Left lung (tissue), 10 donors: ENCODE data around the gene CCDC170. TPM values are rescaled to one million over a fixed set of nuclear protein-coding genes. Genes with fewer than 3 reads are reported as not detected.

Experiments
- ATAC-seq: fragments of 200-7000 bp; cut with Tn5 transposase; one replicate; pipeline ENCODE4 v1.9.1; 2020; ENCODE audit warnings: moderate library complexity
- DNase-seq, 4 donors: peaks; one replicate each; pipeline ENCODE4 v3.0.0-alpha.2; 2013 to 2020
- H3K27ac ChIP-seq, 2 donors: fragments of 200-600 bp; sonication (generic) in 1 of 2; one replicate each; pipeline versions ENCODE4 v1.5.0 to v1.8.0; 2020 to 2021
- H3K27me3 ChIP-seq, 2 donors: fragments of 200-600 bp; sonication (generic) in 1 of 2; one replicate each; pipeline versions ENCODE4 v1.5.0 to v1.8.0; 2020 to 2021
- H3K36me3 ChIP-seq, 2 donors: fragments of 200-600 bp; sonication (generic) in 1 of 2; one replicate each; pipeline versions ENCODE4 v1.5.0 to v1.8.0; 2020 to 2021
- H3K4me1 ChIP-seq, 2 donors: fragments of 200-600 bp; one replicate each; pipeline ENCODE4 v1.8.0; 2021
- H3K4me3 ChIP-seq, 2 donors: fragments of 200-600 bp; sonication (generic) in 1 of 2; one replicate each; pipeline versions ENCODE4 v1.5.0 to v1.8.0; 2020 to 2021; ENCODE audit warnings: mild to moderate bottlenecking in 1 of 2
- H3K9me3 ChIP-seq, 2 donors: fragments of 200-600 bp; sonication (generic) in 1 of 2; one replicate each; pipeline versions ENCODE4 v1.5.0 to v1.8.0; 2020 to 2021
- intact Hi-C, 2 donors: fragments of 100-400 bp; cut with DNase I; formaldehyde crosslinking; loops; one replicate each; pipeline versions ENCODE4 v1.11.2 to v1.14.2; 2022
- polyA plus RNA-seq, 6 donors: library from polyadenylated mRNA; unstranded; fragments of 120-200 nt; gene quantifications; one replicate each; pipeline ENCODE4 v1.2.1, GENCODE V29; 2013; ENCODE audit not compliant: insufficient read length in 6 of 6
- total RNA-seq, 2 donors: library from RNA; stranded (reverse); fragmentation: NEBNext Ultra II Directional; extraction: Animal tissue kit (Norgen Biotek cat#: 25700); gene quantifications; one replicate each; pipeline ENCODE4 v1.2.1, GENCODE V29; 2021
- TF ChIP-seq, protein P1 (sequence below), 2 donors: fragments of 200-600 bp; sonication (generic) in 1 of 2; IDR thresholded peaks; one replicate each; pipeline versions ENCODE4 v1.5.0 to v1.8.0; 2021; ENCODE audit warnings: antibody characterized with exemption in 2 of 2
- donor health status: DM: no; HTN: yes; CAD: no.
- donor health status: DM: no; HTN: no; CAD: no.

Gene CCDC170
- total and polyA plus RNA-seq, 8 donors, result 1.3 to 8.2 (median 4.4) TPM

DNA sequence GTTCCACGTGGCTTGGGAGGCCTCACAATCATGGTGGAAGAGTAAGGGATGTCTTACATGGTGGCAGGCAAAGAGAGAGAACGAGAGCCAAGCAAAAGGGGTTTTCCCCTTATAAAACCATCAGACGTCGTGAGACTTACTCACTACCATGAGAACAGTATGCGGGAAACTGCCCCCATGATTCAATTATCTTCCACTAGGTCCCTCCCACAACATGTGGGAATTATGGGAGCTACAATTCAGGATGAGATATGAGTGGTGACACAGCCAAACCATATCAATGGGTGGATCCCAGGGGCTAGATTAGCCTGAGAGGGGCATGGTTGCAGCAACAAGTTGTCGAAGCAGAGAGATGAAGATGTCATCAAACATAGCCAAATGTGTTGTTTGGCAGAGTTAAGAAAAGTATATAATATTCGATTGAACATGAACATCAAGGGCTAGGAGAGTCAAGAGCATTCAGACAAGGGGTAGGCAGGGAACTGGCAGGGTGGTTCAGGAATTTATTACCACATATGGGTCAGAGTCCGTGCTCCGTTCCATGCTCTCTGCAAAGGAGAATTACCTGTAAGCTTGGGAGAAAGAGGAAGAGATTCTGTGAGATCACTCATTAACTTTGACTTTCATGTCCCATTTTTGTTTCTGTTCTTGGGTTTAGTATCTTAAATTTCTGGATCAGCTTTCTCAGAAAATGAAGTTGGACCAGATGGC, 98.8 kb downstream of the CCDC170 start:
- Histone ChIP-seq H3K27me3 (no peaks in the 10 kb centered on the region), H3K36me3 (no peaks in the 10 kb centered on the region), H3K4me1 (no peaks in the 10 kb centered on the region), H3K9me3 (peaks cover 0 to 18% of the 10 kb centered on the region in 2 donors), H3K4me3 (no peak overlapping the region), H3K27ac (no peak overlapping the region)
- ATAC-seq (no peak), DNase-seq (no peak)
- TF ChIP-seq, protein P1, sequence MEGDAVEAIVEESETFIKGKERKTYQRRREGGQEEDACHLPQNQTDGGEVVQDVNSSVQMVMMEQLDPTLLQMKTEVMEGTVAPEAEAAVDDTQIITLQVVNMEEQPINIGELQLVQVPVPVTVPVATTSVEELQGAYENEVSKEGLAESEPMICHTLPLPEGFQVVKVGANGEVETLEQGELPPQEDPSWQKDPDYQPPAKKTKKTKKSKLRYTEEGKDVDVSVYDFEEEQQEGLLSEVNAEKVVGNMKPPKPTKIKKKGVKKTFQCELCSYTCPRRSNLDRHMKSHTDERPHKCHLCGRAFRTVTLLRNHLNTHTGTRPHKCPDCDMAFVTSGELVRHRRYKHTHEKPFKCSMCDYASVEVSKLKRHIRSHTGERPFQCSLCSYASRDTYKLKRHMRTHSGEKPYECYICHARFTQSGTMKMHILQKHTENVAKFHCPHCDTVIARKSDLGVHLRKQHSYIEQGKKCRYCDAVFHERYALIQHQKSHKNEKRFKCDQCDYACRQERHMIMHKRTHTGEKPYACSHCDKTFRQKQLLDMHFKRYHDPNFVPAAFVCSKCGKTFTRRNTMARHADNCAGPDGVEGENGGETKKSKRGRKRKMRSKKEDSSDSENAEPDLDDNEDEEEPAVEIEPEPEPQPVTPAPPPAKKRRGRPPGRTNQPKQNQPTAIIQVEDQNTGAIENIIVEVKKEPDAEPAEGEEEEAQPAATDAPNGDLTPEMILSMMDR (IDR thresholded peaks at IDR 0.05), result no peak
- intact Hi-C loops, result no loop called here

DNA sequence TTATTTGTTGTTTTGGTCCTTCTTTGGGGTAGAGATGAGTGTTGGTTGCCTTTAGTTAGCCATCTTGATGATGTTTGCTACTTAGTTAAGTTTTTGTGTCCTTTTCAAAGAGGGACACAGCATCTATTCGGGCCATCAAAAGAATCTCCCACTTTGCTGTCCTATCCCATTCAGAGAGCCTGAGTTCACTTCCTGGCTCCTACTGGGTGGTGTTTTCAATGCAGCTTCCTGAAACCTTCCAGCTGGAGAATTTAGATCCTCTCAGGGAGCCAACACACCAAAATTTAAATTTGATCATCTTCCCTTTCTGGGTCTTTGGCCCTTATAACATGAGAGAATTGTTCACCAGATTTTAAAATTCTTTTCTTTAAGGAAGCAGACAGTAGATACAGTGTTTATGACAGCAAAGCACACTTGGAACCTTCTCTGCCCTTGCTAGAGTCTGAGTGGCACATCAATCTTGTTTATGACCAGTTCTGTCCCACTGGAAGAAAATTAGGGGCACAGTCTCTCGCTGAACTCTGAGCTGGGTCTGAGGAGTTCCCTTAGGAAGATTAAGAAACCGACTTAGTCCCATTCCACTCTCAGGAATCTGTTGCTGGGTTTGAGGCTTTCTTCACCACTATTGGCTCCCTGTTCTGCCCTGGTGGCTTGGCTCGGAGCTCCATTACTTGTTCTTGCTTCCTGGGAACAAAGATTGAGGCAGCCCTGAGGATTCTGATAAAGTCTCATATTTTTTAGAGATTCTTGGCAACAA, 115.5 kb downstream of the CCDC170 start:
- no peak overlapping the region for H3K4me3 ChIP-seq
- DNase-seq (no peak), ATAC-seq (peak; percentile 52)
- no peaks in the 10 kb centered on the region for H3K27me3 ChIP-seq
- intact Hi-C loops, result no loop called here
- H3K27ac ChIP-seq, result peak overlapping the region in 1 of 2 donors; percentile 40
- no peaks in the 10 kb centered on the region for H3K4me1 ChIP-seq
- no peaks in the 10 kb centered on the region for H3K9me3 ChIP-seq
- no peaks in the 10 kb centered on the region for H3K36me3 ChIP-seq
- TF ChIP-seq, protein P1 (IDR thresholded peaks at IDR 0.05), result no peak

DNA sequence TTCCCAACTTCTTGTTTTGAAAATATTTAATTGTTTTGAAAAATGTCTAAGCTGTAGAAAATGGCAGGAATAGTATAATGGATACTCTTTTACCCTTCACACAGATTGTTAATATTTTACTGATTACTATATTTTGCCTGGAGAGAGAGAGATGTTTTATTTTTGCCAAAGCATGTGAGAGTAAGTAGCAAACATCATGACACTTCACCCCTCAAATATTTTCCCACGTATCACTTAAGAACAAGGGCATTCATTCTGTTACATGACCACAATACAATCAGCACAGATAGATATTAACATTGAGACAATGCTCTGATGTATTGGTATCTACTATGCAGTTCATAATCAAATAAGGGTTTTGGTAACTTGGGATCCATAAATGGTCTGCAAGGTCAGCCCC, 116.5 kb downstream of the CCDC170 start:
- intact Hi-C loops, result no loop called here
- Histone ChIP-seq H3K27ac (no peak overlapping the region), H3K9me3 (no peaks in the 10 kb centered on the region), H3K27me3 (no peaks in the 10 kb centered on the region), H3K36me3 (no peaks in the 10 kb centered on the region), H3K4me1 (no peaks in the 10 kb centered on the region), H3K4me3 (no peak overlapping the region)
- ATAC-seq, result no peak
- TF ChIP-seq, protein P1 (IDR thresholded peaks at IDR 0.05), result no peak
- DNase-seq, result no peak

DNA sequence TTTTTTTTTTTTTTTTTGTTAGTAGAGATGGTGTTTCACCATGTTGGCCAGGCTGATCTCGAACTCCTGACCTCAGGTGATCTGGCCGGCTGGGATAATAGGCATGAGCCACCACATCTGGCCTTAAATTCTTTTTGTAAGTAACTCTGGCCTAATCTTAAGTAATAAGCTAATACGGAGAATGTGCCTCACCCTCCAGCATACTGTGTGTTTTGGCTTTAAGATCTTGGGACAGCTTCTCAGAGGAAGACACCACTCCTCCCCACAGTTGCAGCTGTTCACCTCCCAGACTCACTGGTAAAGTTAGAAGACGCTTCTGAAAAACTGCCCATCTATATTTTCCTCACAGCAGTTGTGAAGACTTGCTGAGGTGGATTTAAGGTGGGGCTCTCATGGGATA, 120.8 kb downstream of the CCDC170 start:
- no peak overlapping the region for H3K4me3 ChIP-seq
- ATAC-seq, result no peak
- H3K27me3 ChIP-seq, result no peaks in the 10 kb centered on the region
- intact Hi-C loops, result no loop called here
- no peaks in the 10 kb centered on the region for H3K36me3 ChIP-seq
- no peaks in the 10 kb centered on the region for H3K4me1 ChIP-seq
- peaks cover 0 to 4% of the 10 kb centered on the region in 2 donors for H3K9me3 ChIP-seq
- no peak overlapping the region for H3K27ac ChIP-seq
- TF ChIP-seq, protein P1 (IDR thresholded peaks at IDR 0.05), result no peak
- DNase-seq, result no peak

DNA sequence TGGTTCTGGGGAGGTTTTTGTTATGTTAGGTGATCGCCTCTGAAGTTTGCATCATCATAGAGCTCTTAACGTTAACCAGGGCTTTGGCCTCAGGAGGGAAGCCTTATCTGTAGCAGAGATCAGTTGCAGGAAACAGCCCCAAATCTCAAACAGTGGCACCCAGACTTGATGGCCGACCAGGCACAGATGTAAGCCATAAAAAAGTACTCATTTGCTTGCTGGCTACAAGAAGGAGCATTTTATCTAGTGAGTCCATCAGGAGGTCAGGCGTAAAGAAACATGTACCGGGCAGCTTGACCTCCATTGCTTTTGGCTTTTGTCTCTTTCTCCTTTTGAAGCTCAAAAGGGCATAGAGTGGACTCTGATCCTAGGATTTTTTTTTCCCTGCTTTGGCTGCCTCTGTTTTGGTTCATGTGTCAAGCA, 122.3 kb downstream of the CCDC170 start:
- ATAC-seq (no peak), DNase-seq (no peak)
- Histone ChIP-seq H3K9me3 (peaks cover 0 to 4% of the 10 kb centered on the region in 2 donors), H3K36me3 (no peaks in the 10 kb centered on the region), H3K4me3 (no peak overlapping the region), H3K4me1 (no peaks in the 10 kb centered on the region), H3K27ac (no peak overlapping the region), H3K27me3 (no peaks in the 10 kb centered on the region)
- intact Hi-C loops, result no loop called here
- TF ChIP-seq, protein P1 (IDR thresholded peaks at IDR 0.05), result no peak
